Measurements from ENCODE around the gene CDK10. TPM values are rescaled to one million over a fixed set of nuclear protein-coding genes. Genes with fewer than 3 reads are reported as not detected.

The CDK10 gene
- total and polyA plus RNA-seq, 8 donors = 33.7 to 253 (median 59.4) TPM

GRCh38 chr16:89716916-89717687 lies 30.6 kb downstream of the CDK10 start:
- intact Hi-C loops (cut with DNase I) = loop anchor here in 1 of 3 donors (10.0 kb wide), 1 partner anchor 78 kb away; no protein-coding TSS in a partner anchor
- ATAC-seq = no peak
- DNase-seq = peak in 1 of 6 donors; percentile 54
- Histone ChIP-seq H3K4me3 (no peak overlapping the region), H3K27ac (no peak overlapping the region), H3K9me3 (no peaks in the 10 kb centered on the region), H3K4me1 (peaks cover 0 to 7% (median 0%) of the 10 kb centered on the region in 3 donors), H3K36me3 (no peaks in the 10 kb centered on the region), H3K27me3 (no peaks in the 10 kb centered on the region)
- WGBS, 2 donors = 84 to 91% methylated on average over 26 to 29 of the region's 29 CpGs
- no peak for FAIRE-seq
- TF ChIP-seq CTCF (IDR thresholded peaks at IDR 0.05) = no peak

GRCh38 chr16:89717688-89718505 lies 31.4 kb downstream of the CDK10 start:
- H3K27ac ChIP-seq = no peak overlapping the region
- H3K27me3 ChIP-seq = no peaks in the 10 kb centered on the region
- ATAC-seq (no peak), DNase-seq (no peak), FAIRE-seq (no peak)
- intact Hi-C loops (cut with DNase I) = loop anchor here in 1 of 3 donors (10.0 kb wide), 1 partner anchor 77 kb away; no protein-coding TSS in a partner anchor
- 81 to 88% methylated on average over 24 of the region's 24 CpGs for whole genome bisulfite sequencing, 2 donors
- H3K9me3 ChIP-seq = no peaks in the 10 kb centered on the region
- H3K4me1 ChIP-seq = peaks cover 6 to 8% (median 7%) of the 10 kb centered on the region in 3 donors
- no peak for TF ChIP-seq CTCF (IDR thresholded peaks at IDR 0.05)
- no peaks in the 10 kb centered on the region for H3K36me3 ChIP-seq
- no peak overlapping the region for H3K4me3 ChIP-seq

- Histone ChIP-seq H3K9me3 (no peaks in the 10 kb centered on the region), H3K27ac (peak overlapping the region; percentile 89 to 97 (median 96)), H3K4me3 (peak overlapping the region; percentile 75 to 94 (median 87)), H3K27me3 (no peaks in the 10 kb centered on the region), H3K36me3 (peaks cover 0 to 8% (median 0%) of the 10 kb centered on the region in 3 donors), H3K4me1 (peaks cover 7 to 9% (median 8%) of the 10 kb centered on the region in 3 donors)
- ATAC-seq = peak; percentile 27 to 50 (median 36)
- DNase-seq = peak; percentile 60 to 91 (median 77)
- no peak for TF ChIP-seq CTCF (IDR thresholded peaks at IDR 0.05)
- WGBS, 2 donors = 0% methylated on average over 23 to 29 of the region's 29 CpGs
- intact Hi-C loops (cut with DNase I) = no loop called here
- FAIRE-seq = no peak
These were observed 34.0 kb downstream of the CDK10 start for GRCh38 chr16:89720551-89720812.

GRCh38 chr16:89720813-89721545 lies 34.5 kb downstream of the CDK10 start, which contains the start of the genes VPS9D1 and ZNF276:
VPS9D1 (minus strand) TSS chr16:89720898; CDS start chr16:89720861, 37 bp downstream.
ZNF276 (plus strand) TSS chr16:89721537; CDS start chr16:89721641, 104 bp downstream.
- ATAC-seq (peak; percentile 85 to 88 (median 86)), FAIRE-seq (no peak), DNase-seq (peak; percentile 75 to 93 (median 85))
- peaks cover 7 to 9% (median 8%) of the 10 kb centered on the region in 3 donors for H3K4me1 ChIP-seq
- H3K27ac ChIP-seq = peak within 1 kb of the TSS; percentile 89 to 97 (median 96)
- peaks cover 0 to 8% (median 0%) of the 10 kb centered on the region in 3 donors for H3K36me3 ChIP-seq
- H3K9me3 ChIP-seq = no peaks in the 10 kb centered on the region
- intact Hi-C loops (cut with DNase I) = no loop called here
- peak within 1 kb of the TSS; percentile 75 to 94 (median 87) for H3K4me3 ChIP-seq
- 0% methylated on average over 38 to 103 of the region's 103 CpGs for WGBS, 2 donors
- no peak for TF ChIP-seq CTCF (IDR thresholded peaks at IDR 0.05)
- no peaks in the 10 kb centered on the region for H3K27me3 ChIP-seq
